Suprapubic skin (tissue), 4 donors: ENCODE data around the gene SRD5A2. TPM values are rescaled to one million over a fixed set of nuclear protein-coding genes. Genes with fewer than 3 reads are reported as not detected.

ENCODE experiments used
- DNase-seq, 2 donors: peaks; one replicate each; pipeline ENCODE4 v3.0.0-alpha.2; 2019; ENCODE audit warnings: low spot score in 2 of 2
- H3K27ac ChIP-seq: fragments of 200-600 bp; sonication (generic); one replicate; pipeline ENCODE4 v1.5.1; 2019
- H3K27me3 ChIP-seq: fragments of 200-600 bp; sonication (generic); one replicate; pipeline ENCODE4 v1.5.1; 2019
- H3K36me3 ChIP-seq: fragments of 200-600 bp; sonication (generic); one replicate; pipeline ENCODE4 v1.5.1; 2019
- H3K4me1 ChIP-seq: fragments of 200-600 bp; sonication (generic); one replicate; pipeline ENCODE4 v1.5.1; 2019
- H3K4me3 ChIP-seq: fragments of 200-600 bp; sonication (generic); one replicate; pipeline ENCODE4 v1.5.1; 2019; ENCODE audit warnings: mild to moderate bottlenecking
- H3K9me3 ChIP-seq: fragments of 200-600 bp; sonication (generic); one replicate; pipeline ENCODE4 v1.5.1; 2019
- EP300 ChIP-seq: sonication (generic); formaldehyde crosslinking; IDR thresholded peaks from one replicate; pipeline ENCODE4 v1.6.1; 2017; ENCODE audit warnings: antibody characterized with exemption
- POLR2A ChIP-seq, 2 donors: fragments of 450-650 bp; IDR thresholded peaks; one replicate each; pipeline ENCODE4 v1.6.1; 2017; ENCODE audit warnings: antibody characterized with exemption in 2 of 2, mild to moderate bottlenecking in 2 of 2, moderate library complexity in 2 of 2
- POLR2AphosphoS5 ChIP-seq, 3 donors: sonication (generic); formaldehyde crosslinking; IDR thresholded peaks; one replicate each; pipeline ENCODE4 v1.6.1; 2017; ENCODE audit warnings: antibody characterized with exemption in 3 of 3
- WGBS: methylation state at CpG from one replicate; pipeline ENCODE4 v1.1.5; 2018; 5-methylcytosine and 5-hydroxymethylcytosine counted together
- total RNA-seq, 4 donors: library from RNA; depleted of rRNA; stranded (reverse); fragments of >200 nt; gene quantifications; one replicate each; pipeline ENCODE4 v1.1.0, GENCODE V29; 2016
- TF ChIP-seq, protein P1 (sequence below), 2 donors: fragments of 200-600 bp in 1 of 2; fragments of 450-650 bp in 1 of 2; sonication (generic) in 1 of 2; IDR thresholded peaks; one replicate each; pipeline ENCODE4 v1.5.1; 2016 to 2019; ENCODE audit warnings: antibody characterized with exemption in 2 of 2, mild to moderate bottlenecking in 1 of 2, moderate library complexity in 1 of 2

Gene SRD5A2
- total RNA-seq, 4 donors from 2014 or later, result not detected

DNA sequence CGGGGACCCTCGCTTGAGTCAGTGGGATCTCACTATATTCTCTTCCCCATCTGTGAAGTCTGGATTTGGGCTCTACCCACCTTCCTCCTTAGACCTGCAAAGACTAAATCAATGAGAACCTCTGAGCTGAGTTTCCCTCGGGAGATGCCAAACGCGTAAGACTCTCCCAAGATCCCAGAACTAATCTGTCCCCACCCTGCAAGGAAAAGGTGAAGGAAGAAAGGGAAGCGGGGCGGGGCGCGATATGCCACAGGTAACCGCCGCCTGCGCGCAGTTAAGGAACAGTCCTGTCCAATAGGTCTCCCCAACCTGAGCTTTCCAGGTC lies 780 bp downstream of the SRD5A2 start:
- Histone ChIP-seq H3K27ac (no peak overlapping the region), H3K27me3 (peaks cover 35% of the 10 kb centered on the region), H3K9me3 (no peaks in the 10 kb centered on the region), H3K4me3 (peak overlapping the region; percentile 11), H3K4me1 (peaks cover 9% of the 10 kb centered on the region), H3K36me3 (no peaks in the 10 kb centered on the region)
- DNase-seq, result no peak
- WGBS, result 5% methylated on average over 10 of the region's 13 CpGs
- TF ChIP-seq POLR2AphosphoS5 (IDR thresholded peaks at IDR 0.05), result no peak
- TF ChIP-seq, protein P1, sequence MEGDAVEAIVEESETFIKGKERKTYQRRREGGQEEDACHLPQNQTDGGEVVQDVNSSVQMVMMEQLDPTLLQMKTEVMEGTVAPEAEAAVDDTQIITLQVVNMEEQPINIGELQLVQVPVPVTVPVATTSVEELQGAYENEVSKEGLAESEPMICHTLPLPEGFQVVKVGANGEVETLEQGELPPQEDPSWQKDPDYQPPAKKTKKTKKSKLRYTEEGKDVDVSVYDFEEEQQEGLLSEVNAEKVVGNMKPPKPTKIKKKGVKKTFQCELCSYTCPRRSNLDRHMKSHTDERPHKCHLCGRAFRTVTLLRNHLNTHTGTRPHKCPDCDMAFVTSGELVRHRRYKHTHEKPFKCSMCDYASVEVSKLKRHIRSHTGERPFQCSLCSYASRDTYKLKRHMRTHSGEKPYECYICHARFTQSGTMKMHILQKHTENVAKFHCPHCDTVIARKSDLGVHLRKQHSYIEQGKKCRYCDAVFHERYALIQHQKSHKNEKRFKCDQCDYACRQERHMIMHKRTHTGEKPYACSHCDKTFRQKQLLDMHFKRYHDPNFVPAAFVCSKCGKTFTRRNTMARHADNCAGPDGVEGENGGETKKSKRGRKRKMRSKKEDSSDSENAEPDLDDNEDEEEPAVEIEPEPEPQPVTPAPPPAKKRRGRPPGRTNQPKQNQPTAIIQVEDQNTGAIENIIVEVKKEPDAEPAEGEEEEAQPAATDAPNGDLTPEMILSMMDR (IDR thresholded peaks at IDR 0.05), result no peak
- no peak for TF ChIP-seq POLR2A (IDR thresholded peaks at IDR 0.05)
- no peak for TF ChIP-seq EP300

DNA sequence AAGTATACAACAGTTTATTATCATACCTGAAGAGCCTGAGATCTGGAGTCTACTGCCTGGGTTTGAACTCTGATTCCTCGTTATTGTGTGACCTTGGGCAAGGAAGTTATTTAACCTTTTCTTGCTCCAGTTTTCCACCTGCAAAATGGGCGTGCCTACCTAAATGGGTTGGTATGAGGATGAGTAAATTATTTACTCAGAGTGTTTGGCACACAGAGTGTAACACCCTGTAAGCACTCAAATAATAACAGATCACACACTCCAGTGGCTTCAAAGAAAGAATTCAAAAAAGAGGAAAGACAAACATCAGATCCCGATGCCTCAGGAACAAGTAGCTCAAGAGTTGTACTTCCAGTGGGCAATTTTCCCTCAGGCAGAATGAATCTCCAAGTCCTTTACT lies 2.4 kb downstream of the SRD5A2 start:
- Histone ChIP-seq H3K27me3 (peaks cover 35% of the 10 kb centered on the region), H3K27ac (no peak overlapping the region), H3K9me3 (no peaks in the 10 kb centered on the region), H3K4me1 (peaks cover 9% of the 10 kb centered on the region), H3K4me3 (no peak overlapping the region), H3K36me3 (no peaks in the 10 kb centered on the region)
- no peak for TF ChIP-seq POLR2A (IDR thresholded peaks at IDR 0.05)
- no peak for TF ChIP-seq EP300
- TF ChIP-seq POLR2AphosphoS5 (IDR thresholded peaks at IDR 0.05), result no peak
- TF ChIP-seq, protein P1 (IDR thresholded peaks at IDR 0.05), result no peak
- 64% methylated on average over 3 of the region's 3 CpGs for WGBS
- no peak for DNase-seq

DNA sequence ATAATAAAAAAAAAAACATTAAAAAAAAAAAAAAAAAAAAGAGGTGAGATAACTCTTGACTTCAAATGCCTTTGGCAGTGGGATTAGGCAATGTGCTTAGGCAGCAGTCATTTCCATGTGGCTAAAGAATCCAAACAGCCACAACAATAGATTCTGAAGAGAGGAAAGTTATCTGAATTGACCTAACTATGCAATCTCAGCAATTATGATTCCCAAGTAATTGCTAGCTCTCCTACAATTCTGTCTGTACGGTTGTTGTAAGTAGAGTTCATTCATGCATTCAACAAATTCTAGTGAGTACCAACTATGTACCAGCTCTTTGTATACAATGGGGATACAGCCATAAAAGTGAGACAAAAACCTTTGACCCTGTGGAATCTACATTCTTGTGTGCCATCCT lies 3.6 kb downstream of the SRD5A2 start:
- peaks cover 33% of the 10 kb centered on the region for H3K27me3 ChIP-seq
- no peak for DNase-seq
- 79% methylated on average over 1 of the region's 1 CpG for WGBS
- H3K4me3 ChIP-seq, result no peak overlapping the region
- no peaks in the 10 kb centered on the region for H3K9me3 ChIP-seq
- H3K27ac ChIP-seq, result no peak overlapping the region
- H3K4me1 ChIP-seq, result peaks cover 9% of the 10 kb centered on the region
- no peaks in the 10 kb centered on the region for H3K36me3 ChIP-seq
- TF ChIP-seq EP300 (no peak), POLR2AphosphoS5 (IDR thresholded peaks at IDR 0.05) (no peak), POLR2A (IDR thresholded peaks at IDR 0.05) (no peak)
- TF ChIP-seq, protein P1 (IDR thresholded peaks at IDR 0.05), result no peak

DNA sequence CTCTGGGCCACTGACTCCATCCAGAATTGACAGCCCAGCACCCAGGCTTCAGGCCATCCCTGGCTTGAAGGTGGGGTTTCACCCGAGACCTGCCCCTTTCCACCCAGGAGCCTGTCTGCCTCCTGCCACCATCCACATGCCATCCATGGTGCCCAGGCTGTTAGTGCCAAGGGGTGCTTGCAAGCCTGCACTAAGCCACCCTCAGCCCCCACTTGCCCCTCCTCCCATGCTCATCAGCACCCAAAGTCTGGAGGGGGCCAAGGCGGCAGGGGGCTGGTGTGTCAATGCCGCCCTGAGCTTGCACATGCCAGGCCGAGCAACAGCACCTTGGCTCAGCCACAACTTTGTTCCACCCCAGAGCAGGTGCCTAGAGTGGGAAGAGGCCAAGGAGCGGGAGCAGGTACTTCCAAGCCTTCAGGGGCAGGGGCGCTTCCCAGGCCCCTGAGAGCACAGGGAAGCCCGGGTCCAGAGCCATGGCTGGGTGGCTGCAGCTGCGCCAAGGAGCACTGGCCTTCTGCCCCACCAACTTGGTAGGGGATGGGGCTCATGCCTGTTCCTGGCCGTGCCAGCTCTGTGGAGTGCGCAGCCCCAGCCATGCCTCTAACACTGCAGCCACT lies 12.0 kb downstream of the SRD5A2 start:
- H3K4me1 ChIP-seq, result no peaks in the 10 kb centered on the region
- TF ChIP-seq POLR2AphosphoS5 (IDR thresholded peaks at IDR 0.05) (no peak), EP300 (no peak), POLR2A (IDR thresholded peaks at IDR 0.05) (no peak)
- TF ChIP-seq, protein P1 (IDR thresholded peaks at IDR 0.05), result no peak
- H3K4me3 ChIP-seq, result no peak overlapping the region

DNA sequence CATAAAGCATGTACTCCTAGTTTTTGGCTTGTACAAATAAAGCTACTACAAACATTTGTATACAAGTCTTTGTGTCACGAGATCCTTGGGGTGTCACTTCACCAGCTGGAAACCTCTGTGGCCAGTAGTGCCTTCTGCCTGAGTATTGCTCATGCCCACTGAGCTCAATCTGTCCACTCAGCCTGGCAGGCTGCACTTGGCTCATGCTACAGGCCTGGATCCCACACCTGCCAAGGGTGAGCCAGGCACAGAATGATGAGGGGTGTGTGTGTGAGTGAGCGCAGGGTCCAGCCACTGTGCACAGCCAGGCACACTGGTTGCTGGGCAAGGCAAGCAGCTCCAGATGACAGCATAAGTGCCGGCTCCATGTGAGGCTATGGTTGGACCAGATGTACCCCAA lies 13.1 kb downstream of the SRD5A2 start:
- no peaks in the 10 kb centered on the region for H3K36me3 ChIP-seq
- 84% methylated on average over 1 of the region's 3 CpGs for WGBS
- no peak for DNase-seq
- no peaks in the 10 kb centered on the region for H3K4me1 ChIP-seq
- H3K4me3 ChIP-seq, result no peak overlapping the region
- H3K9me3 ChIP-seq, result no peaks in the 10 kb centered on the region
- no peaks in the 10 kb centered on the region for H3K27me3 ChIP-seq
- H3K27ac ChIP-seq, result no peak overlapping the region
- TF ChIP-seq, protein P1 (IDR thresholded peaks at IDR 0.05), result no peak
- TF ChIP-seq POLR2AphosphoS5 (IDR thresholded peaks at IDR 0.05), result no peak
- no peak for TF ChIP-seq EP300
- TF ChIP-seq POLR2A (IDR thresholded peaks at IDR 0.05), result no peak

More for the DNA sequence above, 12.0 kb downstream of the SRD5A2 start:
- no peak overlapping the region for H3K27ac ChIP-seq
- WGBS, result 73% methylated on average over 3 of the region's 10 CpGs
- H3K36me3 ChIP-seq, result no peaks in the 10 kb centered on the region
- no peak for DNase-seq
- H3K9me3 ChIP-seq, result no peaks in the 10 kb centered on the region
- H3K27me3 ChIP-seq, result no peaks in the 10 kb centered on the region
